SK-N-SH treated with all-trans-retinoic acid at 6 μM for 48 hours (cell line): ENCODE data around the gene TECPR1.

ENCODE experiments used
- ATAC-seq: fragments of 200-7000 bp; cut with Tn5 transposase; 3 replicates; pipeline ENCODE4 v1.9.1; 2020; ENCODE audit warnings: mild to moderate bottlenecking, moderate library complexity
- ARNTL ChIP-seq: fragments of 450-650 bp; formaldehyde crosslinking; IDR thresholded peaks from 2 replicates; pipeline ENCODE4 v1.5.0; 2020; ENCODE audit warnings: low read depth, mild to moderate bottlenecking, moderate library complexity, borderline replicate concordance
- BACH2 ChIP-seq: fragments of 250-450 bp; sonication (Bioruptor Pico); IDR thresholded peaks from 2 replicates; pipeline ENCODE4 v1.9.0; 2021; ENCODE audit warnings: mild to moderate bottlenecking, borderline replicate concordance
- CSDC2 ChIP-seq: fragments of 250-450 bp; sonication (Bioruptor Pico); IDR thresholded peaks from 2 replicates; pipeline ENCODE4 v1.5.0; 2020; ENCODE audit warnings: mild to moderate bottlenecking, moderate library complexity
- ESRRG ChIP-seq: fragments of 250-450 bp; sonication (Bioruptor Pico); IDR thresholded peaks from 2 replicates; pipeline ENCODE4 v1.6.1; 2021; ENCODE audit warnings: mild to moderate bottlenecking
- GLIS3 ChIP-seq: fragments of 250-450 bp; sonication (Bioruptor Pico); IDR thresholded peaks from 2 replicates; pipeline ENCODE4 v1.5.0; 2020; ENCODE audit warnings: mild to moderate bottlenecking, moderate library complexity
- PPARA ChIP-seq: fragments of 250-450 bp; sonication (Bioruptor Pico); IDR thresholded peaks from 2 replicates; pipeline ENCODE4 v1.5.0; 2020; ENCODE audit warnings: mild to moderate bottlenecking, borderline replicate concordance
- RARB ChIP-seq: fragments of 250-450 bp; sonication (Bioruptor Pico); IDR thresholded peaks from 2 replicates; pipeline ENCODE4 v1.8.0; 2021; ENCODE audit warnings: mild to moderate bottlenecking, moderate library complexity
- SNAI2 ChIP-seq: fragments of 250-450 bp; sonication (Bioruptor Pico); IDR thresholded peaks from 2 replicates; pipeline ENCODE4 v1.5.0; 2020; ENCODE audit warnings: mild to moderate bottlenecking, moderate library complexity
- TCF4 ChIP-seq: fragments of 250-450 bp; sonication (Bioruptor Pico); IDR thresholded peaks from 2 replicates; pipeline ENCODE4 v1.8.0; 2021; ENCODE audit warnings: mild to moderate bottlenecking, moderate library complexity, borderline replicate concordance
- TOX ChIP-seq: fragments of 250-450 bp; sonication (Bioruptor Pico); IDR thresholded peaks from 2 replicates; pipeline ENCODE4 v1.8.0; 2021; ENCODE audit warnings: mild to moderate bottlenecking, moderate library complexity, borderline replicate concordance
- ZC3H10 ChIP-seq: fragments of 250-450 bp; sonication (Bioruptor Pico); IDR thresholded peaks from 2 replicates; pipeline ENCODE4 v1.5.1; 2021; ENCODE audit warnings: mild to moderate bottlenecking, moderate library complexity
- ZFP3 ChIP-seq: fragments of 250-450 bp; sonication (Bioruptor Pico); IDR thresholded peaks from 2 replicates; pipeline ENCODE4 v1.5.0; 2020; ENCODE audit warnings: mild to moderate bottlenecking, moderate library complexity
- ZFP30 ChIP-seq: fragments of 450-650 bp; formaldehyde crosslinking; IDR thresholded peaks from 2 replicates; pipeline ENCODE4 v1.5.0; 2022; ENCODE audit warnings: mild to moderate bottlenecking, moderate library complexity
- ZNF565 ChIP-seq: fragments of 450-650 bp; formaldehyde crosslinking; conservative IDR thresholded peaks from 2 replicates; pipeline ENCODE4 v1.5.0; 2020; ENCODE audit warnings: low read depth, mild to moderate bottlenecking, moderate library complexity
- ZNF70 ChIP-seq: fragments of 450-650 bp; formaldehyde crosslinking; IDR thresholded peaks from 2 replicates; pipeline ENCODE4 v1.5.0; 2020; ENCODE audit warnings: mild to moderate bottlenecking, moderate library complexity
- ZNF8 ChIP-seq: fragments of 450-650 bp; formaldehyde crosslinking; IDR thresholded peaks from 2 replicates; pipeline ENCODE4 v1.5.0; 2020; ENCODE audit warnings: mild to moderate bottlenecking, moderate library complexity
- TF ChIP-seq, protein P1 (sequence below): fragments of 250-450 bp; sonication (Bioruptor Pico); IDR thresholded peaks from 2 replicates; pipeline ENCODE4 v1.5.0; 2020; ENCODE audit warnings: mild to moderate bottlenecking, moderate library complexity
- TF ChIP-seq, protein P2 (sequence below): fragments of 250-450 bp; sonication (Bioruptor Pico); IDR thresholded peaks from 2 replicates; pipeline ENCODE4 v1.5.1; 2020; ENCODE audit warnings: low read depth, mild to moderate bottlenecking, moderate library complexity
- TF ChIP-seq, protein P3 (sequence below): fragments of 250-450 bp; sonication (Bioruptor Pico); IDR thresholded peaks from 2 replicates; pipeline ENCODE4 v1.5.1; 2021; ENCODE audit warnings: mild to moderate bottlenecking, moderate library complexity
- TF ChIP-seq, protein P4 (sequence below): fragments of 250-450 bp; sonication (Bioruptor Pico); IDR thresholded peaks from 2 replicates; pipeline ENCODE4 v1.8.0; 2021; ENCODE audit warnings: low read depth, mild to moderate bottlenecking, moderate library complexity, borderline replicate concordance
- TF ChIP-seq, protein P5 (sequence below): fragments of 250-450 bp; sonication (Bioruptor Pico); IDR thresholded peaks from 2 replicates; pipeline ENCODE4 v1.8.0; 2020; ENCODE audit warnings: mild to moderate bottlenecking, moderate library complexity, borderline replicate concordance

Gene TECPR1

DNA sequence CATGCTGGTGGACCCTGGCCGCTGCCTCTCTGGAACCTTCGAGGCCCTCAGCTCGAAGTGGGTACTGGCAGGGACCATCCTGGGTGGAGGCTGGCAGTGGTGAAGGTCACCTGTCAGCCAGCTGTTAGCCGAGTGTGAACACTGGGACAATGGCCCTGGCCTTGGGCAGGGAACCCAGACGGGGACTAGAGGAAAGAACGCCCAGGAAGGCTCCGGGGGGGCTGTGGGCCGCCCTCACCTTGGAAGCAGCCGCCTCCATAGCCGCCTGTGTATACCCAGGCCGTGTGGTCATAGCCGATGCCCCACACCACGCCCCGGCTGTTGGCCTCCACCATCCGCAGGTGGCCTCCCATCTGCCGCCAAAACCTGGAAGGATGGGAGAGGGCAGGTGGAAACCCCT lies 23.2 kb downstream of the TECPR1 start:
- TF ChIP-seq ZNF8: no peak
- TF ChIP-seq, all 23 proteins: peak for 0
- ATAC-seq: no peak

DNA sequence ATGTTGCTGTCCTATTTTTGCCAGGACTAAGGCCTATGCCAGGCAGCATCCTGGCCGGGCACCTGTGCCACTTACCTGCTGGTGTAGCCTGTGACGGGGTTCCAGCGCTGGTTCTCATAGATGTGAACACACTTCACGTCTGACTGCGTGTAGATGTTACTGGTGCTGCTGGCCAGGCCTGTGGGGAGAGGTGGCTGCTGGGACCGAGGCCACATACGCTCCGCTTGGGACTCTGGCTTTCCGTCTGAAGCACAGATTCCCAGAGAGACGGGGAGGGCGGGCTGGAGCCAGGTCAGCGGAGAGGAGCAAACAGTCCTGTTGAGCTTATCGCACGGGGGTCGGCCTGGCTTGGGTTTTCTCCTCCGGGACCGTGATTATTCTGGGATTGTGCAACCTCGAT lies 24.1 kb downstream of the TECPR1 start:
- TF ChIP-seq BACH2 (CRISPR knock-in tag) (no peak), ESRRG (CRISPR knock-in tag) (no peak), PPARA (CRISPR knock-in tag) (no peak), ZFP30 (CRISPR knock-in tag) (no peak), CSDC2 (CRISPR knock-in tag) (no peak), ZNF70 (no peak), RARB (CRISPR knock-in tag) (no peak), ZC3H10 (CRISPR knock-in tag) (no peak), ZFP3 (CRISPR knock-in tag) (no peak)
- TF ChIP-seq, protein P1, sequence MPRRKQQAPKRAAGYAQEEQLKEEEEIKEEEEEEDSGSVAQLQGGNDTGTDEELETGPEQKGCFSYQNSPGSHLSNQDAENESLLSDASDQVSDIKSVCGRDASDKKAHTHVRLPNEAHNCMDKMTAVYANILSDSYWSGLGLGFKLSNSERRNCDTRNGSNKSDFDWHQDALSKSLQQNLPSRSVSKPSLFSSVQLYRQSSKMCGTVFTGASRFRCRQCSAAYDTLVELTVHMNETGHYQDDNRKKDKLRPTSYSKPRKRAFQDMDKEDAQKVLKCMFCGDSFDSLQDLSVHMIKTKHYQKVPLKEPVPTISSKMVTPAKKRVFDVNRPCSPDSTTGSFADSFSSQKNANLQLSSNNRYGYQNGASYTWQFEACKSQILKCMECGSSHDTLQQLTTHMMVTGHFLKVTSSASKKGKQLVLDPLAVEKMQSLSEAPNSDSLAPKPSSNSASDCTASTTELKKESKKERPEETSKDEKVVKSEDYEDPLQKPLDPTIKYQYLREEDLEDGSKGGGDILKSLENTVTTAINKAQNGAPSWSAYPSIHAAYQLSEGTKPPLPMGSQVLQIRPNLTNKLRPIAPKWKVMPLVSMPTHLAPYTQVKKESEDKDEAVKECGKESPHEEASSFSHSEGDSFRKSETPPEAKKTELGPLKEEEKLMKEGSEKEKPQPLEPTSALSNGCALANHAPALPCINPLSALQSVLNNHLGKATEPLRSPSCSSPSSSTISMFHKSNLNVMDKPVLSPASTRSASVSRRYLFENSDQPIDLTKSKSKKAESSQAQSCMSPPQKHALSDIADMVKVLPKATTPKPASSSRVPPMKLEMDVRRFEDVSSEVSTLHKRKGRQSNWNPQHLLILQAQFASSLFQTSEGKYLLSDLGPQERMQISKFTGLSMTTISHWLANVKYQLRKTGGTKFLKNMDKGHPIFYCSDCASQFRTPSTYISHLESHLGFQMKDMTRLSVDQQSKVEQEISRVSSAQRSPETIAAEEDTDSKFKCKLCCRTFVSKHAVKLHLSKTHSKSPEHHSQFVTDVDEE: no peak
- no peak for ATAC-seq

DNA sequence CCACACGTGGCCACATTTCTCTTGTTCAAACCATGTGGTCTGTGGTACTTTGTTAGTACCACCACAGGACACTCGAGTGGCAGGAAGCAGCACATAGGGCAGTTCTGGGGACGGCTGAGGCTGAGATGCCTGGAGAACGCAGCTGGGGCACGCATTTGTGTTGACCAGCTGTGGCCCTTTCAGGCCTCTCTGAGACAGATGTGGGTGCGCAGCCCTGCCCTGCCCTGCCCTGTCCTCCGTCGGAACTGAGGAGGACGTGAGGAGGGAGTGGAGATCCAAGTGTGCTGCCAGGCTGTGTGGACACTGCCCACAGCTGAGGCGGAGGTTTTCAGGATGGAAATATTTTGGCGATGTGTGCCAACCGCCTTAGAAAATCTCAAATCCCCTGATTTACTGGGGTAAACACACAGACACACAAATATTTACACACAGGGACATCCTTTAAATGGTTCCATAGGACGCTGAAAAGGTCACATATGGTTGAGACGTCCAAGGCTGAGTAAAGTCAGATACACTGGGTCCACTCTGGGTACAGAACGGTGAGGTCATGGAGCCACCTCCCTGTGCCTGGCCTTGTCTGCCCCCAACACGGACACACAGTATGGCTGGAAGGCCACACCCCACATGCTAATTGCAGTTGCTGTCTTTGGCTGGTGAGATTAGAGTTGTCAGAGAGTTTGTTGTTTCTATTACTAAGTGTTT lies 26.0 kb downstream of the TECPR1 start:
- no peak for ATAC-seq

More for the DNA sequence above, 26.0 kb downstream of the TECPR1 start:
- TF ChIP-seq GLIS3 (no peak), CSDC2 (CRISPR knock-in tag) (no peak), SNAI2 (CRISPR knock-in tag) (no peak), ARNTL (no peak), TOX (CRISPR knock-in tag) (no peak), ZNF565 (CRISPR knock-in tag) (no peak), ZFP30 (CRISPR knock-in tag) (no peak), ZC3H10 (CRISPR knock-in tag) (no peak), RARB (CRISPR knock-in tag) (no peak), PPARA (CRISPR knock-in tag) (no peak), ZFP3 (CRISPR knock-in tag) (no peak), TCF4 (CRISPR knock-in tag) (no peak), BACH2 (CRISPR knock-in tag) (no peak)
- TF ChIP-seq, protein P2, sequence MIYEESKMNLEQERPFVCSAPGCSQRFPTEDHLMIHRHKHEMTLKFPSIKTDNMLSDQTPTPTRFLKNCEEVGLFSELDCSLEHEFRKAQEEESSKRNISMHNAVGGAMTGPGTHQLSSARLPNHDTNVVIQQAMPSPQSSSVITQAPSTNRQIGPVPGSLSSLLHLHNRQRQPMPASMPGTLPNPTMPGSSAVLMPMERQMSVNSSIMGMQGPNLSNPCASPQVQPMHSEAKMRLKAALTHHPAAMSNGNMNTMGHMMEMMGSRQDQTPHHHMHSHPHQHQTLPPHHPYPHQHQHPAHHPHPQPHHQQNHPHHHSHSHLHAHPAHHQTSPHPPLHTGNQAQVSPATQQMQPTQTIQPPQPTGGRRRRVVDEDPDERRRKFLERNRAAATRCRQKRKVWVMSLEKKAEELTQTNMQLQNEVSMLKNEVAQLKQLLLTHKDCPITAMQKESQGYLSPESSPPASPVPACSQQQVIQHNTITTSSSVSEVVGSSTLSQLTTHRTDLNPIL (CRISPR knock-in tag): no peak
- TF ChIP-seq, protein P3, sequence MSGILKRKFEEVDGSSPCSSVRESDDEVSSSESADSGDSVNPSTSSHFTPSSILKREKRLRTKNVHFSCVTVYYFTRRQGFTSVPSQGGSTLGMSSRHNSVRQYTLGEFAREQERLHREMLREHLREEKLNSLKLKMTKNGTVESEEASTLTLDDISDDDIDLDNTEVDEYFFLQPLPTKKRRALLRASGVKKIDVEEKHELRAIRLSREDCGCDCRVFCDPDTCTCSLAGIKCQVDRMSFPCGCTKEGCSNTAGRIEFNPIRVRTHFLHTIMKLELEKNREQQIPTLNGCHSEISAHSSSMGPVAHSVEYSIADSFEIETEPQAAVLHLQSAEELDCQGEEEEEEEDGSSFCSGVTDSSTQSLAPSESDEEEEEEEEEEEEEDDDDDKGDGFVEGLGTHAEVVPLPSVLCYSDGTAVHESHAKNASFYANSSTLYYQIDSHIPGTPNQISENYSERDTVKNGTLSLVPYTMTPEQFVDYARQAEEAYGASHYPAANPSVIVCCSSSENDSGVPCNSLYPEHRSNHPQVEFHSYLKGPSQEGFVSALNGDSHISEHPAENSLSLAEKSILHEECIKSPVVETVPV: no peak
- TF ChIP-seq, protein P4, sequence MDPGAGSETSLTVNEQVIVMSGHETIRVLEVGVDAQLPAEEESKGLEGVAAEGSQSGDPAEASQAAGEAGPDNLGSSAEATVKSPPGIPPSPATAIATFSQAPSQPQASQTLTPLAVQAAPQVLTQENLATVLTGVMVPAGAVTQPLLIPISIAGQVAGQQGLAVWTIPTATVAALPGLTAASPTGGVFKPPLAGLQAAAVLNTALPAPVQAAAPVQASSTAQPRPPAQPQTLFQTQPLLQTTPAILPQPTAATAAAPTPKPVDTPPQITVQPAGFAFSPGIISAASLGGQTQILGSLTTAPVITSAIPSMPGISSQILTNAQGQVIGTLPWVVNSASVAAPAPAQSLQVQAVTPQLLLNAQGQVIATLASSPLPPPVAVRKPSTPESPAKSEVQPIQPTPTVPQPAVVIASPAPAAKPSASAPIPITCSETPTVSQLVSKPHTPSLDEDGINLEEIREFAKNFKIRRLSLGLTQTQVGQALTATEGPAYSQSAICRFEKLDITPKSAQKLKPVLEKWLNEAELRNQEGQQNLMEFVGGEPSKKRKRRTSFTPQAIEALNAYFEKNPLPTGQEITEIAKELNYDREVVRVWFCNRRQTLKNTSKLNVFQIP (CRISPR knock-in tag): no peak
- TF ChIP-seq, protein P1: no peak
- TF ChIP-seq, protein P5, sequence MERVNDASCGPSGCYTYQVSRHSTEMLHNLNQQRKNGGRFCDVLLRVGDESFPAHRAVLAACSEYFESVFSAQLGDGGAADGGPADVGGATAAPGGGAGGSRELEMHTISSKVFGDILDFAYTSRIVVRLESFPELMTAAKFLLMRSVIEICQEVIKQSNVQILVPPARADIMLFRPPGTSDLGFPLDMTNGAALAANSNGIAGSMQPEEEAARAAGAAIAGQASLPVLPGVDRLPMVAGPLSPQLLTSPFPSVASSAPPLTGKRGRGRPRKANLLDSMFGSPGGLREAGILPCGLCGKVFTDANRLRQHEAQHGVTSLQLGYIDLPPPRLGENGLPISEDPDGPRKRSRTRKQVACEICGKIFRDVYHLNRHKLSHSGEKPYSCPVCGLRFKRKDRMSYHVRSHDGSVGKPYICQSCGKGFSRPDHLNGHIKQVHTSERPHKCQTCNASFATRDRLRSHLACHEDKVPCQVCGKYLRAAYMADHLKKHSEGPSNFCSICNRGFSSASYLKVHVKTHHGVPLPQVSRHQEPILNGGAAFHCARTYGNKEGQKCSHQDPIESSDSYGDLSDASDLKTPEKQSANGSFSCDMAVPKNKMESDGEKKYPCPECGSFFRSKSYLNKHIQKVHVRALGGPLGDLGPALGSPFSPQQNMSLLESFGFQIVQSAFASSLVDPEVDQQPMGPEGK: no peak
- TF ChIP-seq, all 23 proteins: peak for 0
